GM19397 (cell line): ENCODE data around the gene RIN1.

ENCODE experiments used
- ATAC-seq: cut with Tn5 transposase; IDR thresholded peaks from one replicate; pipeline ENCODE4 v1.9.1; 2021; ENCODE audit warnings: mild to moderate bottlenecking, moderate library complexity; ENCODE audit not compliant: unreplicated experiment

Gene RIN1

GRCh38 chr11:66285250-66285947 is 50.8 kb downstream of the RIN1 start:
- no peak for ATAC-seq

DNA sequence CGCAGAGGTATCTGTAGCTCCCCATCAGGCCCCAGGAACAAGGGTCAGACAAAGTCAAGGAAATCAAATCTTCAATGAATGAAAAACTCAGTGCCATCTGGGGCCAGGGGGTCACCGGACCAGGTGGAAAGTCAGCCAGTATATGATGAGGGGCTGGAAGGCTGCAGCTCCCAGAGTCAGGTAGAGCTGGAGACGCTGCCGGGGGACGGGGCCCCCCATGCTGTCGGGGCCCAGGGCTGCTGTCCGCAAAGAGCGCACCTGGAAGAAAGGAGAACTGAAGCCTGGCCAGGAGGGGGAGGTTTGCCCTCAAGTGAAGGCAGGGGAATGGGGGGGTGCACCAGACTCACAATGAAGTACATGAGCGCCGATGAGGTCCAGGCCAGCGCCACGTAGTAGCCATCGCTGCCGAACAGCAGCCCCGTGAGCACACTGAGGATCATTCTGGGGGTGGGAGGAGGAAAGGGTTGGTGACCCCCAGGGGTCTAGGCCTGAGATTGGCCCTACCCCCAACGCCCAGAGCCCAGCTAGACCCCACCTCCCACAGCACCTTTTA is 51.6 kb downstream of the RIN1 start:
- ATAC-seq = no peak

DNA sequence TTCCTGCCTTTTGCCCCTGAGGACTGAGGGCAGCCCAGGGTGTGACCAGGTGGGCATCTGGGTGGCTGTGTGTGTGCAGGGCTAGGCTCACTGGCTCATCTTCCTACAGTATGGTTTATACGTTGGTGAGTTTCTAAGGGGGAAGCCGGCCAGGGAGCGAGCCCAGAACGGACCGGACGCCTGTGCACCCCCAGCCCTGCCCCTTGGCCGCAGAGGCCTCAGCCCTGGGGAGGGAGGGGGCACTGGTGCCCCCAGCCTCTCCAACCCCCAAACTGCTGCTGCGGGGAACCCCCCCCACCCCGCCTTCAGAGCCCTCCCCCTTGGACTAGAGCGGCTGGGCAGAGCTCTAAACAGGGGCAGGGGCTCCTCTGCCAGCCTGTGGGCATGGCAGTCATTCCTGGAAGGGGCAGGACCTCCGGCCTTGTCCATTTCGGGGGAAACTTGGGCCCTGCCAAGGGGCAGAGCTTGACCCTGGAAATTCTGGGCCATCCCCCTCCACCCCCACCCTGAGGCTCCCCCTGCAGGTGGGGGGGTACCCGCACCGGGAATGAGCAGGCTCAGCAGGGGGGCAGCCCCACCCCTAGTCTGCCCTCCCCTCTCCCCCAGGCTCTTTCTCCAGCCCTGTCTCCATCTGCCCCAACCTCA is 52.7 kb downstream of the RIN1 start:
- no peak for ATAC-seq

GRCh38 chr11:66282468-66283455 is 53.5 kb downstream of the RIN1 start:
- peak; percentile 81 for ATAC-seq
